Measurements from ENCODE around the gene TARP.

Gene TARP

DNA sequence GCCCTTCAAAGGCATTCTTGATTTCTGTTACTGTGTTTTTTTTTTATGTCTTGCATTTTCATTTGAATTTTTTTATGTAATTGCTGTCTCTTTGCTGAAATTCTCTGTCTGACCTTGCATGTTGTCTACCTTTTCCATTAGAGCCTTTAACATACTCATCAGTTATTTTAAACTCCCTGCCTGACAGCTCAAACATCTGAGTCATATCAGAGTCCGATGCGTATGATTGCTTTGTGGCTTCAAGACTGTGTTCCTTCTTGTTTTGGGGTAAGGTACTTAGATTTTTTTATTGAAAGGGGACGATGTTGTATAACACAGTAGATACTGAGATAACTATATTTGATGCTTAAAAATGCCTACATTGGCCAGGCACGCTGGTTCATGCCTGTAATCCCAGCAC, 9.7 kb upstream of the TARP start:
- Histone ChIP-seq H3K27me3 (ENCODE audit: control insufficient read depth, insufficient read depth, low read length) (no peaks in the 10 kb centered on the region), H3K36me3 (ENCODE audit: control insufficient read depth, insufficient read depth, low read length) (no peaks in the 10 kb centered on the region), H3K27ac (ENCODE audit: insufficient read depth, low read length, poor library complexity, severe bottlenecking) (no peak overlapping the region), H3K4me1 (ENCODE audit: control insufficient read depth, insufficient read depth, low read length, poor library complexity, severe bottlenecking) (no peaks in the 10 kb centered on the region), H3K9me3 (ENCODE audit: control insufficient read depth in 2 of 2, low read length in 2 of 2) (no peaks in the 10 kb centered on the region), H3K4me3 (ENCODE audit: low read depth, low read length) (no peak overlapping the region)
- H3K36me3 Mint-ChIP-seq = no peaks in the 10 kb centered on the region
- ATAC-seq (ENCODE audit: low read depth in 2 of 2) (no peak), DNase-seq (no peak)
- no peaks in the 10 kb centered on the region for H3K9me3 Mint-ChIP-seq
- H3K4me1 Mint-ChIP-seq = no peaks in the 10 kb centered on the region
- H3K4me3 Mint-ChIP-seq = no peak overlapping the region
- H3K27ac Mint-ChIP-seq = no peak overlapping the region
- no peaks in the 10 kb centered on the region for H3K27me3 Mint-ChIP-seq

DNA sequence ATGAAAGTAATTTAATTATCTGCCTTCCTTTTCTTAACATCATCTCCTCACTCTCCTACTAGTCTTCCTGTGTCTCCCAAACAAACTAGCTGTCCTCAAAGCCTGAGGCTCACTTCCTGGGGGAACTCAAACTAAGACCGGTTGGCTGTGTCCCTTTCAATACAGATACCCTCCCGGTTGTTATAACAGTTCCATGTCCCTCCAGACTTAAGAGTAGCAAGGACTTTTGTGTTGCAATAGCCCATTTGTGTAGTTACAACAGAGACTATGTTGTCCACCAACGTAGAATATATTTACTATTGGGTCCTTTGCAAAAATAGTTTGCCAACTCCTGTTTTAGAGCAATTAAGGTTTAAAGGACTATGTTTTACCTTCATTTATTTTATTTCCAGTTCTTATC, 8.6 kb upstream of the TARP start:
- no peak for ATAC-seq (ENCODE audit: low read depth in 2 of 2)
- Mint-ChIP-seq H3K4me1 (no peaks in the 10 kb centered on the region), H3K27me3 (no peaks in the 10 kb centered on the region), H3K27ac (no peak overlapping the region), H3K4me3 (no peak overlapping the region), H3K9me3 (no peaks in the 10 kb centered on the region), H3K36me3 (no peaks in the 10 kb centered on the region)
- Histone ChIP-seq H3K4me3 (ENCODE audit: low read depth, low read length) (no peak overlapping the region), H3K27me3 (ENCODE audit: control insufficient read depth, insufficient read depth, low read length) (no peaks in the 10 kb centered on the region), H3K27ac (ENCODE audit: insufficient read depth, low read length, poor library complexity, severe bottlenecking) (no peak overlapping the region), H3K9me3 (ENCODE audit: control insufficient read depth in 2 of 2, low read length in 2 of 2) (no peaks in the 10 kb centered on the region), H3K4me1 (ENCODE audit: control insufficient read depth, insufficient read depth, low read length, poor library complexity, severe bottlenecking) (no peaks in the 10 kb centered on the region), H3K36me3 (ENCODE audit: control insufficient read depth, insufficient read depth, low read length) (no peaks in the 10 kb centered on the region)
- no peak for DNase-seq

DNA sequence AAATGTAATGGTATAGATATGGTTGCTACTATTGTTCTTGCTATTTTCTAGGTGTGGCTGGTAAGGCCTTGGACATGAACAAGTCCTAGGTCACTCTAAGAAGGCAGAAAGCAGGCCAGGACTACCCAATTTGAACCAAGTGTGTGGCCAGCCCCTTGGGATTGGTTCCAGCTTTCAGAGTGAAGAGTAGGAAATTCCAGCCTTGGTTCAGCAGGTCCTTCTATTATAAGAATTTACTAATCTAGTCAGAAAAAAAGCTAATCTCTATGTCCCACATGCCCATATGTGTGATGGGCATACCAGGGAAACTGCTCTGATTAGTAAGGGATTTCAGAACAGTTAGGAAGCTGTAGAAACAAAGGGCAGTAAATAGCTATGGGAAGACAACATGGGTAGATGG, 7.8 kb upstream of the TARP start:
- Mint-ChIP-seq H3K36me3 (no peaks in the 10 kb centered on the region), H3K9me3 (no peaks in the 10 kb centered on the region), H3K4me1 (no peaks in the 10 kb centered on the region), H3K27me3 (no peaks in the 10 kb centered on the region), H3K27ac (no peak overlapping the region), H3K4me3 (no peak overlapping the region)
- DNase-seq (no peak), ATAC-seq (ENCODE audit: low read depth in 2 of 2) (no peak)
- H3K4me1 ChIP-seq (ENCODE audit: control insufficient read depth, insufficient read depth, low read length, poor library complexity, severe bottlenecking) = no peaks in the 10 kb centered on the region
- H3K27ac ChIP-seq (ENCODE audit: insufficient read depth, low read length, poor library complexity, severe bottlenecking) = no peak overlapping the region
- H3K4me3 ChIP-seq (ENCODE audit: low read depth, low read length) = no peak overlapping the region
- no peaks in the 10 kb centered on the region for H3K27me3 ChIP-seq (ENCODE audit: control insufficient read depth, insufficient read depth, low read length)
- no peaks in the 10 kb centered on the region for H3K36me3 ChIP-seq (ENCODE audit: control insufficient read depth, insufficient read depth, low read length)
- H3K9me3 ChIP-seq (ENCODE audit: control insufficient read depth in 2 of 2, low read length in 2 of 2) = no peaks in the 10 kb centered on the region

DNA sequence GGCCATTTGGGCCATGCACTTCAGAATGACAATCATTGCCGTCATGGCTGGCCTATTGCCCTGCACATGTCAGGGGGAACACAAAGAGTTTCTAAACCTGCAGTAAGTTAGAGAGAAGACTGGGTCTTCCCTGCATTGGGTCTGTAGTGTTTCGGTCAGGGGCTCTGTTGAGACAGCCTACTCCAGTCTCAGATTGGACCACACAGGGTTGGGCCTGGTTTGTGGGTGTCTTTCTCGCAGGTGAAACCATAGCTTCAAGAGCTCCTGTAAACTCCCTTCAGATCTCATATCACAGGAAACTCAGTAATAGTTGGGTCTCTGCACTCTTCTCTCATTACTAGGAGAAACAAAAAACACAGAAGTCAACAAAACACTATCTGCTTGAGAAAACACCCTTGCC, 7.3 kb upstream of the TARP start:
- Histone ChIP-seq H3K4me1 (ENCODE audit: control insufficient read depth, insufficient read depth, low read length, poor library complexity, severe bottlenecking) (no peaks in the 10 kb centered on the region), H3K9me3 (ENCODE audit: control insufficient read depth in 2 of 2, low read length in 2 of 2) (no peaks in the 10 kb centered on the region), H3K4me3 (ENCODE audit: low read depth, low read length) (no peak overlapping the region), H3K27ac (ENCODE audit: insufficient read depth, low read length, poor library complexity, severe bottlenecking) (no peak overlapping the region), H3K36me3 (ENCODE audit: control insufficient read depth, insufficient read depth, low read length) (no peaks in the 10 kb centered on the region), H3K27me3 (ENCODE audit: control insufficient read depth, insufficient read depth, low read length) (no peaks in the 10 kb centered on the region)
- Mint-ChIP-seq H3K27me3 (no peaks in the 10 kb centered on the region), H3K27ac (no peak overlapping the region), H3K4me3 (no peak overlapping the region), H3K4me1 (no peaks in the 10 kb centered on the region), H3K36me3 (no peaks in the 10 kb centered on the region), H3K9me3 (no peaks in the 10 kb centered on the region)
- ATAC-seq (ENCODE audit: low read depth in 2 of 2) (no peak), DNase-seq (no peak)

DNA sequence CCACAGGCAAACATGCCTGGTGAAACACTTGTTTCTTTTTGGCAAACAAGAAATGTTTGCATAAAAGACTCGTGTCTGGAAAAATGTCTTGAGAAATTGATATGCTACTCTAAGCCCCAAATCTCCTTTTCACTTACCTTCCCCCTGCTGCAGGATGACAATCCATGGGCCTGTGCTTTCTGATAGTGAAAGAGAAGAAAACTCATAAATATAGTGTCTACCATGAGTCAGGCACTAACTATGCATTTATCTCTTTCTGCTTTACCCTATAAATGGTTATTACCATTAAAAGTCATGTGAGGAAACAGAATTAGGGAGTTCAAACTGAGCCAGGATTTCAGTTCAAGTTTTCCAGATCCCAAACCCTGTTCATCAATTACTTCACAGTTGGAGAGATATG, 6.6 kb upstream of the TARP start:
- Histone ChIP-seq H3K9me3 (ENCODE audit: control insufficient read depth in 2 of 2, low read length in 2 of 2) (no peaks in the 10 kb centered on the region), H3K27me3 (ENCODE audit: control insufficient read depth, insufficient read depth, low read length) (no peaks in the 10 kb centered on the region), H3K36me3 (ENCODE audit: control insufficient read depth, insufficient read depth, low read length) (no peaks in the 10 kb centered on the region), H3K4me1 (ENCODE audit: control insufficient read depth, insufficient read depth, low read length, poor library complexity, severe bottlenecking) (no peaks in the 10 kb centered on the region), H3K27ac (ENCODE audit: insufficient read depth, low read length, poor library complexity, severe bottlenecking) (no peak overlapping the region), H3K4me3 (ENCODE audit: low read depth, low read length) (no peak overlapping the region)
- Mint-ChIP-seq H3K4me3 (no peak overlapping the region), H3K27ac (no peak overlapping the region), H3K27me3 (no peaks in the 10 kb centered on the region), H3K9me3 (no peaks in the 10 kb centered on the region), H3K36me3 (no peaks in the 10 kb centered on the region), H3K4me1 (no peaks in the 10 kb centered on the region)
- DNase-seq (no peak), ATAC-seq (ENCODE audit: low read depth in 2 of 2) (no peak)

DNA sequence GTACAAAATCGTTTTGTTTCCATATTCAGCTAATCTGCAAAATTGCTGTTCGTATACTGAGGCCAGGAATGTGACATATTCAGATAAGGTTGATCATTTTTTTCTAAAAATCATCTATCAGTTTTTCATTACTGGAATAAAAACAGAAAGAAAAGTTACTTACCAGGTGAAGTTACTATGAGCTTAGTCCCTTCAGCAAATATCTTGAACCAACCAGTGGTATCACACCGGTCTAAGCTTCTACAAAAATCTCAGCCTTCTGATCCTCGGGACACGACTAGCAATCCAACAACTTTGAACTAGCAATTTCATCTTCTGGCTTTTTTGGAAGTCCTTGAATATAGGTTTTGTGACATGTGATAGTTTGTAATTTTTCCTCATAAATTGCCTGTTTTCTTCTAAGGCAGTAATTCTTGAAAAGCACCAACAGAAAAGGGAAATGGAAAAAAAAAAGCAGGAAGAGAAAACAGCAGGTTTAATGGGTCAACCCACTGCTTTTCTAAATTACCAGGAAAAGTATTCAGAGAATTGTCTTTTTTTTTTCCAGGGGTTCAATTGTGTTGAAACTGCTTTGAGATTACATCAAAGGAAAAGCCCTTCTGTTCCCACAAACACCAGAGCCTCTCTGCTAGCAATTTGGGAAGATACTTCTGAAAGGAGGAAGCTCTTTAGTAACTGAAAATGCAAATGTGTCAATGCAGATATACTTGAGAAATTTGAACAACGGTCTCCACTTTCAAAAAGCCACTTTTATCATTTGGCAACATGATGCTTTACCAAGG, 2.9 kb upstream of the TARP start:
- no peak for DNase-seq
- Histone ChIP-seq H3K4me3 (ENCODE audit: low read depth, low read length) (no peak overlapping the region), H3K36me3 (ENCODE audit: control insufficient read depth, insufficient read depth, low read length) (no peaks in the 10 kb centered on the region), H3K27ac (ENCODE audit: insufficient read depth, low read length, poor library complexity, severe bottlenecking) (no peak overlapping the region), H3K4me1 (ENCODE audit: control insufficient read depth, insufficient read depth, low read length, poor library complexity, severe bottlenecking) (no peaks in the 10 kb centered on the region), H3K27me3 (ENCODE audit: control insufficient read depth, insufficient read depth, low read length) (no peaks in the 10 kb centered on the region), H3K9me3 (ENCODE audit: control insufficient read depth in 2 of 2, low read length in 2 of 2) (no peaks in the 10 kb centered on the region)
- Mint-ChIP-seq H3K27ac (no peak overlapping the region), H3K36me3 (no peaks in the 10 kb centered on the region), H3K4me3 (peak overlapping the region in 1 of 4 donors; percentile 26), H3K4me1 (no peaks in the 10 kb centered on the region), H3K9me3 (no peaks in the 10 kb centered on the region), H3K27me3 (no peaks in the 10 kb centered on the region)
- no peak for ATAC-seq (ENCODE audit: low read depth in 2 of 2)

DNA sequence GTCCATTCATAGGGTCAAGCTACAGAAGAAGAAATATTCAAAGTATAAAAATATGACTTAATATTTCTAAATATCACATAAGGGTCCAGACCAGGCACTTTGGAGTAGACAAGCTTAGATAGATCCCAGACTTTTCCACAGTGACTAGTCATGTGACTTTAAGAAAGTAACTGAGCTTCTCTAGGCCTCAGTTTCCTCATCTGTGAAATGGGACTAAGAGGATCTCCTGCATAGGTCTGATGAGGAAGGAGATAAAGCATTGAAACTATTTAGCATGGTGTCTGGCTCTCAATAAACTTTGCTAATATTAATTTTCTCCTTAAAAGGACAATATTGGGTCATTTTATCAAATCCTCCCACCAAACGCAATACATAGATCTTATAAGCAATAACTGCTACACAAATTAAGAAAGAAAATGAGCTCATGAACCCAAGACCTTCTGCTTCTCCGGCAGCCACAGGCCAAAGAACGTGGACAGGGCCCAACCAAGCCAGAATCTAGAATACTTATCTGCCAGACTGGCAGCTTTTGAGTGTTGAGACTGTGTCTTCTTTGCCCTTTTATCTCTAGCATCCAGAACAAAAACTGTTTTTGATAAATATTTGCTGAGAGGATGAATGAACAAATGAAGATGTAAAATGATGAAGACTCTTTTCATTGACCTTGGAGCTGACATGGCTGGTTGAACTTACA, 1.6 kb upstream of the TARP start:
- Mint-ChIP-seq H3K4me3 (peak overlapping the region in 1 of 4 donors; percentile 26), H3K27ac (no peak overlapping the region), H3K9me3 (no peaks in the 10 kb centered on the region), H3K36me3 (no peaks in the 10 kb centered on the region), H3K4me1 (no peaks in the 10 kb centered on the region), H3K27me3 (no peaks in the 10 kb centered on the region)
- H3K9me3 ChIP-seq (ENCODE audit: control insufficient read depth in 2 of 2, low read length in 2 of 2) = no peaks in the 10 kb centered on the region
- no peak overlapping the region for H3K27ac ChIP-seq (ENCODE audit: insufficient read depth, low read length, poor library complexity, severe bottlenecking)
- no peak for ATAC-seq (ENCODE audit: low read depth in 2 of 2)
- no peaks in the 10 kb centered on the region for H3K4me1 ChIP-seq (ENCODE audit: control insufficient read depth, insufficient read depth, low read length, poor library complexity, severe bottlenecking)
- no peaks in the 10 kb centered on the region for H3K27me3 ChIP-seq (ENCODE audit: control insufficient read depth, insufficient read depth, low read length)
- H3K4me3 ChIP-seq (ENCODE audit: low read depth, low read length) = no peak overlapping the region
- DNase-seq = no peak
- H3K36me3 ChIP-seq (ENCODE audit: control insufficient read depth, insufficient read depth, low read length) = no peaks in the 10 kb centered on the region

DNA sequence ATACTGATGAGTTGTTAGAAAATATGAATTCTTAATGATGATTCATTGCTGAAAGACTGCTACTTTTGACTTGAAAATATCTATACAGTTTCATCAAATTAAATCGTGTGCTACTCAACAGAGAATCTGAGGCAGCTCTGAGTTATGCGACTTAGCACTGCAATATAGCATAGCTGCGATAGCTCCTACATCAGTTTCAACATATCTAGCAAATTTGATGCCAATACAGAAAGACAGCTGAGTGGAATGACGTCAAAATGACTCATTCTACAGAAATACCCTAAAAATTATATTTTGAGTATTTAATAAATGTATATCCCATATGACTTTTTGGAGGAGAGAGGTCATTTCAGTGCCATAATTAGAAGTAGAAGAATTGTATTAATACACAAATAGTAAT, 1.1 kb upstream of the TARP start:
- H3K4me1 ChIP-seq (ENCODE audit: control insufficient read depth, insufficient read depth, low read length, poor library complexity, severe bottlenecking) = no peaks in the 10 kb centered on the region
- Mint-ChIP-seq H3K4me3 (no peak overlapping the region), H3K27ac (peak overlapping the region in 1 of 3 donors; percentile 71), H3K27me3 (no peaks in the 10 kb centered on the region), H3K9me3 (no peaks in the 10 kb centered on the region), H3K4me1 (no peaks in the 10 kb centered on the region), H3K36me3 (no peaks in the 10 kb centered on the region)
- ATAC-seq (ENCODE audit: low read depth in 2 of 2) (no peak), DNase-seq (no peak)
- no peak overlapping the region for H3K4me3 ChIP-seq (ENCODE audit: low read depth, low read length)
- no peaks in the 10 kb centered on the region for H3K27me3 ChIP-seq (ENCODE audit: control insufficient read depth, insufficient read depth, low read length)
- no peaks in the 10 kb centered on the region for H3K9me3 ChIP-seq (ENCODE audit: control insufficient read depth in 2 of 2, low read length in 2 of 2)
- no peaks in the 10 kb centered on the region for H3K36me3 ChIP-seq (ENCODE audit: control insufficient read depth, insufficient read depth, low read length)
- no peak overlapping the region for H3K27ac ChIP-seq (ENCODE audit: insufficient read depth, low read length, poor library complexity, severe bottlenecking)
